Chondrocyte (in vitro differentiated cells): ENCODE data around the gene MCM3AP. TPM values are rescaled to one million over a fixed set of nuclear protein-coding genes. Genes with fewer than 3 reads are reported as not detected.

Experiments
- DNase-seq: peaks from one replicate; pipeline ENCODE4 v3.0.0; 2021; ENCODE audit warnings: mixed read lengths, low spot score
- H3K27ac Mint-ChIP-seq: one replicate; pipeline ENCODE4 v1.8.0; 2021; ENCODE audit warnings: mild to moderate bottlenecking, moderate library complexity, mixed read lengths; ENCODE audit not compliant: unreplicated experiment
- H3K27me3 Mint-ChIP-seq: 2 replicates; pipeline ENCODE4 v1.8.0; 2021; ENCODE audit warnings: low read depth, mixed read lengths
- H3K36me3 Mint-ChIP-seq: 2 replicates; pipeline ENCODE4 v1.8.0; 2021; ENCODE audit warnings: low read depth, mixed read lengths
- H3K4me1 Mint-ChIP-seq: 2 replicates; pipeline ENCODE4 v1.8.0; 2021; ENCODE audit warnings: low read depth, mild to moderate bottlenecking, mixed read lengths
- H3K4me3 Mint-ChIP-seq: one replicate; pipeline ENCODE4 v1.8.0; 2021; ENCODE audit warnings: mild to moderate bottlenecking, moderate library complexity, mixed read lengths; ENCODE audit not compliant: unreplicated experiment
- H3K9me3 Mint-ChIP-seq: 2 replicates; pipeline ENCODE4 v1.8.0; 2021; ENCODE audit warnings: low read depth, mixed read lengths
- total RNA-seq: library from RNA; stranded (reverse); gene quantifications from 3 replicates; pipeline ENCODE4 v1.2.1, GENCODE V29; 2021
- TF ChIP-seq, protein P1 (sequence below): fragments of 200-600 bp; sonication (generic); IDR thresholded peaks from 2 replicates; pipeline ENCODE4 v1.5.0; 2021; ENCODE audit warnings: antibody characterized with exemption, mild to moderate bottlenecking, moderate library complexity

Gene MCM3AP
- total RNA-seq, 1 donor from 2014 or later = 86.4 TPM

DNA sequence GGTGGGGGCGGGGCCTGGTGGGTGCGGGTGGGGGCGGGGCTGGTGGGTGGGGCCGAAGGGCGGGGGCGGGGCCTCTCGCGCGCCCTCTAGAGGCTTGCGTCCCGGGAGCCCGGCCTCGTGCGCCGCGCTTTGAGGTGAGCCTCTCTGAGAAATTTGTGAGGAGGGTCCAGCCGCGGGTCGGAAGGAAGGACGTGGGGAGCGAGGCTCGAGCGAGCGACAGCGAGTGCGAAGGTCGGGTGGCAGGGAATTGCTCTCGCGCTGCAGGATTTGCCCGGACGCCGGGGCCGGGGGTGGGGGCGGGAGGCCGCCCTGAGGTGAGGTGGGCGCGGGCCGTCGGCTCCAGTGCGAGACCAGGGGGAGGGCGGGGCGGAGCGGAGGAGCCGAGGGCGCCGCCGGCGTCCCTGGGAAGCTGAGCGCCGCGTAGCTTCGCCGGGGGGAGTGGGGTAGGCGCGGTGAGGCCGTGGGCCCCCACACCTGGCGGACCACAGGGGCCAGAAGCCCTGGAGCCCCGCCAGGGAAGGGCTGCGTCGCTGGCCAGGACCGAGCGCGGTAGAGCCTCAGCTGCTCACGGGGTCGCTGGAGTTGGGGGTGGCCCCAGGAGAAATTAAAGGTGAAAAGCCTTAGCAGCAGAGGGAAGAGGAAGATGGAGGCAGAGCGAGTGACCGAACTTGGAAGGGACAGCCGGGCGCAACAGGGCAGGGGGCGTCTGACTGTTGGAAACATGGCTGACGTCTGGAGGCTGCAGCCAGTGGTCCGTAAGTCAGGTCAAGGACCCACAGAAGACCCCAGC lies 56.1 kb downstream of the MCM3AP start:
- TF ChIP-seq, protein P1, sequence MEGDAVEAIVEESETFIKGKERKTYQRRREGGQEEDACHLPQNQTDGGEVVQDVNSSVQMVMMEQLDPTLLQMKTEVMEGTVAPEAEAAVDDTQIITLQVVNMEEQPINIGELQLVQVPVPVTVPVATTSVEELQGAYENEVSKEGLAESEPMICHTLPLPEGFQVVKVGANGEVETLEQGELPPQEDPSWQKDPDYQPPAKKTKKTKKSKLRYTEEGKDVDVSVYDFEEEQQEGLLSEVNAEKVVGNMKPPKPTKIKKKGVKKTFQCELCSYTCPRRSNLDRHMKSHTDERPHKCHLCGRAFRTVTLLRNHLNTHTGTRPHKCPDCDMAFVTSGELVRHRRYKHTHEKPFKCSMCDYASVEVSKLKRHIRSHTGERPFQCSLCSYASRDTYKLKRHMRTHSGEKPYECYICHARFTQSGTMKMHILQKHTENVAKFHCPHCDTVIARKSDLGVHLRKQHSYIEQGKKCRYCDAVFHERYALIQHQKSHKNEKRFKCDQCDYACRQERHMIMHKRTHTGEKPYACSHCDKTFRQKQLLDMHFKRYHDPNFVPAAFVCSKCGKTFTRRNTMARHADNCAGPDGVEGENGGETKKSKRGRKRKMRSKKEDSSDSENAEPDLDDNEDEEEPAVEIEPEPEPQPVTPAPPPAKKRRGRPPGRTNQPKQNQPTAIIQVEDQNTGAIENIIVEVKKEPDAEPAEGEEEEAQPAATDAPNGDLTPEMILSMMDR = peak; percentile 77
- peaks cover 43% of the 10 kb centered on the region for H3K4me1 Mint-ChIP-seq
- DNase-seq = no peak
- peaks cover 16% of the 10 kb centered on the region for H3K36me3 Mint-ChIP-seq
- no peaks in the 10 kb centered on the region for H3K9me3 Mint-ChIP-seq
- H3K4me3 Mint-ChIP-seq = peak overlapping the region; percentile 93
- H3K27ac Mint-ChIP-seq = peak overlapping the region; percentile 93
- no peaks in the 10 kb centered on the region for H3K27me3 Mint-ChIP-seq

DNA sequence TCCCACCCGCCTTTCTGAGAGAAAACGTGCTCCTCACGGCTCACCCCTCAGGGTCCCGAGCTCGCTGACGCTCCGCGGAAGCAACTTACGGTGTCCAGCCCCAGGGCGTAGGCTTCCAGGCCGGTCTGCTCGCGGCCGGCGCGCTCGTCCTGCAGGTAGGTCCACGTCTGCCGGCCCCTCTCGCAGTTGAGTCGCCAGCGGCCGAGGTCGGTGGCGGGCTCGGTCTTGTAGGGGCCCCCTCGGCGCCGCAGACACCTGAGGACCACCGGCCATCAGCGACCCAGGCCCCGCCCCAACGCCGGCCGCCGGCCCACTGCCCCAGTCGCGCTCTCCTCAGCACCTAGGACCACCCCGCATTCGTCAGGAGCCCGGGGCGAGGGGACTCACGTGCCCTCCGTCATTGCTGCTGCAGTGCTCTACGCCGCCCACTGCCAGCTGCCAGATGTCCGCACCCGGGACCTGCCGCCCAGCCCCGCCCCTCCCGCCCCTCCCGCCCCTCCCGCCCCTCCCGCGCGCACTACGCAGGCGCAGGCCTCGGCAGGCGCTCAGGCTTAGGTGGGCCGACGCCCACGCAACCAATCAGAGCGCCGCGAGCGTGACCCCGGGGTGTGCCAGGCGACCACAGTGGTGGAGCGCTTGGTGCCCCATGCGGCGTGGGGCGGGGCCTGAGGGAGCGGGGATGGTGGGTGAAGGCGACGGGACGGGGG lies 56.9 kb downstream of the MCM3AP start, which contains the start of gene LSS:
Gene LSS (minus strand): TSS at position 430 of the 707 bp plus-strand sequence. CDS start 29 bp downstream, at position 401.
- peak within 1 kb of the TSS; percentile 93 for H3K4me3 Mint-ChIP-seq
- TF ChIP-seq, protein P1 = no peak
- H3K4me1 Mint-ChIP-seq = peaks cover 48% of the 10 kb centered on the region
- peak within 1 kb of the TSS; percentile 95 for H3K27ac Mint-ChIP-seq
- H3K27me3 Mint-ChIP-seq = no peaks in the 10 kb centered on the region
- H3K9me3 Mint-ChIP-seq = no peaks in the 10 kb centered on the region
- H3K36me3 Mint-ChIP-seq = peaks cover 8% of the 10 kb centered on the region
- DNase-seq = peak; percentile 100

DNA sequence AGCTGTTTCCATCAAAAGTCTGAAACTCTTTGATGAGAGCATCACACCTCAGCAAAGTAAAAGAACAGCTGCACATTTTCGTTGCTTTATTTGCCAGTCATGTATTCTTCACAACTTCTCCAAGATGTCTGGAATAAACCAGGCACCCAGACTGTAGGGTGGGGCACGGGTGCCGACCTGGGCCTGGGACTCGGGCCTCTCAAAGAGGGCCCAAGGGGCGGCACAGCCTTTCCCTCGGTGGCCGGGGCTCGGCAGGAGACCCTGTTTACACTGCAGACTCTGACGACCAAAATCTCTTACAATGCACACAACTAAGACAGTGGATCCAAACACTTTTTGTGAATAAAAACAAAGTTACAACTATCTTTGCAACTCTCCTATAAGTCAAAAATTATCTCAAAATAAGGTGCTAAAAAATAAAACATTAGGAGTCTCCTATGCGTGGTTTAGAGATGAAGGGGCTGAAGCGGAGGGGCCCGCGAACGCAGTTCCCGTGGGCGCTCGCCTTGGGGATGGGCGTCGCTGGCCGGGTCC lies 57.5 kb downstream of the MCM3AP start:
- Mint-ChIP-seq H3K4me3 (peak overlapping the region; percentile 89), H3K9me3 (no peaks in the 10 kb centered on the region), H3K36me3 (peaks cover 8% of the 10 kb centered on the region), H3K27me3 (no peaks in the 10 kb centered on the region), H3K4me1 (peaks cover 48% of the 10 kb centered on the region), H3K27ac (peak overlapping the region; percentile 95)
- no peak for DNase-seq
- TF ChIP-seq, protein P1 = no peak

- H3K36me3 Mint-ChIP-seq = peaks cover 5% of the 10 kb centered on the region
- no peak for DNase-seq
Observed at GRCh38 chr21:46226920-46227599, 58.4 kb downstream of the MCM3AP start.

More at GRCh38 chr21:46226920-46227599, 58.4 kb downstream of the MCM3AP start:
- H3K4me3 Mint-ChIP-seq = peak overlapping the region; percentile 89
- H3K27ac Mint-ChIP-seq = peak overlapping the region; percentile 95
- H3K9me3 Mint-ChIP-seq = no peaks in the 10 kb centered on the region
- TF ChIP-seq, protein P1 = no peak
- no peaks in the 10 kb centered on the region for H3K27me3 Mint-ChIP-seq
- peaks cover 48% of the 10 kb centered on the region for H3K4me1 Mint-ChIP-seq
